ENCODE results near the gene HSF4.

- TF ChIP-seq NFYB (CRISPR knock-in tag; conservative IDR thresholded peaks at IDR 0.05; ENCODE audit: low read depth) (no peak), RELA (CRISPR knock-in tag; IDR thresholded peaks at IDR 0.05; ENCODE audit: borderline replicate concordance) (no peak), SMAD3 (CRISPR knock-in tag; IDR thresholded peaks at IDR 0.05; ENCODE audit: borderline replicate concordance) (no peak), ETV6 (CRISPR knock-in tag; IDR thresholded peaks at IDR 0.05) (no peak), NFATC4 (CRISPR knock-in tag; IDR thresholded peaks at IDR 0.05) (no peak)
- TF ChIP-seq, protein P1, sequence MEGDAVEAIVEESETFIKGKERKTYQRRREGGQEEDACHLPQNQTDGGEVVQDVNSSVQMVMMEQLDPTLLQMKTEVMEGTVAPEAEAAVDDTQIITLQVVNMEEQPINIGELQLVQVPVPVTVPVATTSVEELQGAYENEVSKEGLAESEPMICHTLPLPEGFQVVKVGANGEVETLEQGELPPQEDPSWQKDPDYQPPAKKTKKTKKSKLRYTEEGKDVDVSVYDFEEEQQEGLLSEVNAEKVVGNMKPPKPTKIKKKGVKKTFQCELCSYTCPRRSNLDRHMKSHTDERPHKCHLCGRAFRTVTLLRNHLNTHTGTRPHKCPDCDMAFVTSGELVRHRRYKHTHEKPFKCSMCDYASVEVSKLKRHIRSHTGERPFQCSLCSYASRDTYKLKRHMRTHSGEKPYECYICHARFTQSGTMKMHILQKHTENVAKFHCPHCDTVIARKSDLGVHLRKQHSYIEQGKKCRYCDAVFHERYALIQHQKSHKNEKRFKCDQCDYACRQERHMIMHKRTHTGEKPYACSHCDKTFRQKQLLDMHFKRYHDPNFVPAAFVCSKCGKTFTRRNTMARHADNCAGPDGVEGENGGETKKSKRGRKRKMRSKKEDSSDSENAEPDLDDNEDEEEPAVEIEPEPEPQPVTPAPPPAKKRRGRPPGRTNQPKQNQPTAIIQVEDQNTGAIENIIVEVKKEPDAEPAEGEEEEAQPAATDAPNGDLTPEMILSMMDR (IDR thresholded peaks at IDR 0.05): no peak
These were observed 6.6 kb downstream of the HSF4 start for GRCh38 chr16:67170949-67171649.
